BE2C (cell line): ENCODE results near the gene LRRC34. TPM values are rescaled to one million over a fixed set of nuclear protein-coding genes. Genes with fewer than 3 reads are reported as not detected.

Source experiments
- DNase-seq: peaks from one replicate; pipeline ENCODE4 v3.0.0-alpha.2; 2020
- H3K27me3 ChIP-seq: fragments of 250-450 bp; sonication (Bioruptor Pico); 2 replicates; pipeline ENCODE4 v1.5.1; 2020; ENCODE audit warnings: mild to moderate bottlenecking
- H3K36me3 ChIP-seq: fragments of 250-450 bp; sonication (Bioruptor Pico); 2 replicates; pipeline ENCODE4 v1.5.1; 2020; ENCODE audit warnings: mild to moderate bottlenecking
- H3K4me1 ChIP-seq: fragments of 250-450 bp; sonication (Bioruptor Pico); 2 replicates; pipeline ENCODE4 v1.5.1; 2020
- H3K4me3 ChIP-seq: 2 replicates; pipeline ENCODE4 v1.5.1; 2011; ENCODE audit warnings: low read depth, low read length
- H3K9me3 ChIP-seq: fragments of 250-450 bp; sonication (Bioruptor Pico); 2 replicates; pipeline ENCODE4 v1.5.1; 2020
- polyA plus RNA-seq: library from polyadenylated mRNA; unstranded; fragments of >200 nt; gene quantifications from one replicate; pipeline ENCODE4 v1.2.1, GENCODE V29; 2012; ENCODE audit warnings: low read depth, missing spikeins; ENCODE audit not compliant: insufficient read length, insufficient read depth
- TF ChIP-seq, protein P1 (sequence below): IDR thresholded peaks from 2 replicates; pipeline ENCODE4 v1.5.1; 2012; ENCODE audit warnings: mild to moderate bottlenecking, low read depth, low read length

Gene LRRC34, protein sequence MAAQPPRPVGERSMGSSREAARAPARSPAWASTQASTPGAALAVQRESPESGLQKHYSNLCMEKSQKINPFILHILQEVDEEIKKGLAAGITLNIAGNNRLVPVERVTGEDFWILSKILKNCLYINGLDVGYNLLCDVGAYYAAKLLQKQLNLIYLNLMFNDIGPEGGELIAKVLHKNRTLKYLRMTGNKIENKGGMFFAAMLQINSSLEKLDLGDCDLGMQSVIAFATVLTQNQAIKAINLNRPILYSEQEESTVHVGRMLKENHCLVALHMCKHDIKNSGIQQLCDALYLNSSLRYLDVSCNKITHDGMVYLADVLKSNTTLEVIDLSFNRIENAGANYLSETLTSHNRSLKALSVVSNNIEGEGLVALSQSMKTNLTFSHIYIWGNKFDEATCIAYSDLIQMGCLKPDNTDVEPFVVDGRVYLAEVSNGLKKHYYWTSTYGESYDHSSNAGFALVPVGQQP
- polyA plus RNA-seq: 2.6 TPM

DNA sequence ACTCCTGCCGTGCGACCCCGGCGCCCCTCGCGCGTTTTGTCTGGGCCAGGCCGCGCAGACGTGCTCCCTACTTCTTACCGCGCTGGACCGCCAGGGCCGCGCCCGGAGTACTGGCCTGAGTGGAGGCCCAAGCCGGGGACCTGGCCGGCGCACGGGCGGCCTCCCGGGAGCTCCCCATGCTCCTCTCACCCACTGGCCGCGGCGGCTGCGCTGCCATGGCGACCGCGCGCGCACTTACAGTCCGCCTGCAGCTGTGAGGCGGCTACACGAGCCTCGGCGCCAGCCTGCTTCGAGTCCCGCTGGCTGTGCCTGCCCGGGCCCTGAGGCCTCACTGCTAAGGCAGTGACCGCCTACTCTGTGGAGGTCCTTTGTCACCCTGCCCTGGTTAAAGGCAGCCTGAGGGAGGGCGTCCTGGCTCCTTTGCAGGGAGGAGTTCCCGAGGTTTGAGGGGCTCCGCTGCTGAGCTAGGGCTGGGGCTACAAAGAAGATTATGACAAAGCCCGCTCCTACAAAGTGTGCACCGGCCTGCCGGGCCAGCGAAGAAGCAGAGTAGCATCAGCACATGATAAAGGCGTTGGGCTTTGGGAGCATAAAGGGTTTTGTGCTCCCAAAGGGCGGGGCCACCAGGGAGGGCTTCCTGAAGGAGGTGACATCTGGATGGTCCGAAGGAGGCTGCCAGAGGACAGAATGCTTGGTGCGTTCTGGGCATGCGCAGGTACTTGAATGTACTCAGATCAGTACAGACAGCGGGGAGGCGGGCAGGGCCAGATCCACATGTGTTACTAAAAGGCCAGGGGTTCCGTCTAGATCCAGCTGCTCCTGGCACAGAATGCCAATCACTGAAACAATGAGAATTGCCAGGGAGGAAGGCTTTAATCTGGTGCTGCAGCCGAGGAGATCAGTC lies at the start of gene LRRC34, which contains the start of gene LRRIQ4:
Gene LRRC34, minus strand, starts transcription at position 573 of the 904 bp plus-strand sequence. Its CDS starts 356 bp downstream, at position 217.
Gene LRRIQ4, plus strand, starts transcription at position 539 of the 904 bp plus-strand sequence. CDS start 9,052 bp downstream, outside the sequence.
- Histone ChIP-seq H3K9me3 (no peaks in the 10 kb centered on the region), H3K36me3 (no peaks in the 10 kb centered on the region), H3K4me1 (no peaks in the 10 kb centered on the region), H3K27me3 (no peaks in the 10 kb centered on the region), H3K4me3 (peak within 1 kb of the TSS; percentile 94)
- TF ChIP-seq, protein P1, sequence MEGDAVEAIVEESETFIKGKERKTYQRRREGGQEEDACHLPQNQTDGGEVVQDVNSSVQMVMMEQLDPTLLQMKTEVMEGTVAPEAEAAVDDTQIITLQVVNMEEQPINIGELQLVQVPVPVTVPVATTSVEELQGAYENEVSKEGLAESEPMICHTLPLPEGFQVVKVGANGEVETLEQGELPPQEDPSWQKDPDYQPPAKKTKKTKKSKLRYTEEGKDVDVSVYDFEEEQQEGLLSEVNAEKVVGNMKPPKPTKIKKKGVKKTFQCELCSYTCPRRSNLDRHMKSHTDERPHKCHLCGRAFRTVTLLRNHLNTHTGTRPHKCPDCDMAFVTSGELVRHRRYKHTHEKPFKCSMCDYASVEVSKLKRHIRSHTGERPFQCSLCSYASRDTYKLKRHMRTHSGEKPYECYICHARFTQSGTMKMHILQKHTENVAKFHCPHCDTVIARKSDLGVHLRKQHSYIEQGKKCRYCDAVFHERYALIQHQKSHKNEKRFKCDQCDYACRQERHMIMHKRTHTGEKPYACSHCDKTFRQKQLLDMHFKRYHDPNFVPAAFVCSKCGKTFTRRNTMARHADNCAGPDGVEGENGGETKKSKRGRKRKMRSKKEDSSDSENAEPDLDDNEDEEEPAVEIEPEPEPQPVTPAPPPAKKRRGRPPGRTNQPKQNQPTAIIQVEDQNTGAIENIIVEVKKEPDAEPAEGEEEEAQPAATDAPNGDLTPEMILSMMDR: no peak
- DNase-seq: peak; percentile 93

DNA sequence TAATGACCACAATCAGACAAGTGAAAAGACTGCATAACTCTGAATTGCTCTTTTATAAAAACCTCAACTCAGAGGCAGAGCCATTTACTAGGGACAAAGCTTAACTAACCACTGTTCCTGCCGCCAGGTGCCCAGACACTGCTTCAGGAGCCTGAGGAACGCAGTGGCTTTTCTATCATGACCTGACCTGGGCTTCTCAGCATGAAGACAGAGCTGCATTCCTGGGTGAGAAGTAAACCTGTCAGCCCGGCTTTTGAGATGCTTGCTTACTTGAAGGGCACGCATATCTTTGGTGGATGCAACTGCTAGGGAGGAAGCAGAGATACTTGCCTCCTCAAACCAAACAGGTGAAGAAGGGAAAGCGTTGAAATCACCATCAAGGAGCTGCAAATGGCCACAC lies 49.2 kb upstream of the LRRC34 start:
- H3K9me3 ChIP-seq: no peaks in the 10 kb centered on the region
- TF ChIP-seq, protein P1: no peak
- no peak for DNase-seq
- H3K36me3 ChIP-seq: no peaks in the 10 kb centered on the region
- no peaks in the 10 kb centered on the region; the same call in 1 of the 2 replicates for H3K4me1 ChIP-seq
- no peak overlapping the region for H3K4me3 ChIP-seq
- no peaks in the 10 kb centered on the region for H3K27me3 ChIP-seq

DNA sequence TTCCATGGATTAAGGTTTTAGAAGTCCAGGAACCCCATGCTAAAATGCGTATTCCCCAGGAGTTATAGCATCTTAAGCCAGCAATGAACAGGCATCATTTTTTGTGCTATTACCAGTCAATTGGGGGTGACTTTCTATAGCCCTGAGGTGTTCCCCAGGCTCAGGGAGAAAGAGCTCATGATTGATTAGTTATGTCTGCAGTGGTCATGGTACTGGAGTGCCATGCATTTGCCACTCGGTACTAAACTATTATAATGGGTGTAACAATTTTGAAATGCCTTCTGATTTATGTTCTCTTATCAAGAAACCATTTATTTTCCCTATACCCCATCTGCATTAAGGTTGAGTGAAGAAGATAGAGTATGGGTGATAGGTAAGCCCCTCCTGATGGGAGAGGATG lies 45.1 kb upstream of the LRRC34 start:
- no peak for DNase-seq
- no peaks in the 10 kb centered on the region for H3K9me3 ChIP-seq
- no peak overlapping the region for H3K4me3 ChIP-seq
- H3K4me1 ChIP-seq: no peaks in the 10 kb centered on the region
- H3K27me3 ChIP-seq: 0 out of 2 replicates have a peak, but pooled peaks cover 4% of the 10 kb centered on the region
- no peaks in the 10 kb centered on the region for H3K36me3 ChIP-seq
- TF ChIP-seq, protein P1: no peak

DNA sequence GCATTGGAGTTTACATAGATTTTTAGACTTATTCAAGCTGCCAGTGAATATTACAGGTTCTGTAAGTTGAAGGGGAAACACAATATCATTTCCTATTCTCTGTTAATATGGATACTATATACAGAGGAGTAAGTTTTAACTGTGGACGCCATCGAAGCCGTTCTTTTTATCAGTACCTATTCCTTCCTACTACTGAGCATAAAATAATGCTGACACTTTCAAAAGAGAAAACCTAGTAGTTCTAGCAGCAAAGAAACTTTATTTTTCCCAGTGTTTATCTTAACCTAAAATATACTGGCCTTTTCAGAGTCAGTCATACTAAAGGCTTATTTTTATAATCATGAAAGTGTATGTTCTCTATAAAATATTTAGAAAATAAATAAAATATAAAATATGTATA lies 42.8 kb upstream of the LRRC34 start:
- 0 out of 2 replicates have a peak, but pooled peaks cover 6% of the 10 kb centered on the region for H3K27me3 ChIP-seq
- H3K9me3 ChIP-seq: no peaks in the 10 kb centered on the region
- no peak for DNase-seq
- H3K4me1 ChIP-seq: no peaks in the 10 kb centered on the region
- H3K4me3 ChIP-seq: no peak overlapping the region
- TF ChIP-seq, protein P1: no peak
- no peaks in the 10 kb centered on the region for H3K36me3 ChIP-seq

DNA sequence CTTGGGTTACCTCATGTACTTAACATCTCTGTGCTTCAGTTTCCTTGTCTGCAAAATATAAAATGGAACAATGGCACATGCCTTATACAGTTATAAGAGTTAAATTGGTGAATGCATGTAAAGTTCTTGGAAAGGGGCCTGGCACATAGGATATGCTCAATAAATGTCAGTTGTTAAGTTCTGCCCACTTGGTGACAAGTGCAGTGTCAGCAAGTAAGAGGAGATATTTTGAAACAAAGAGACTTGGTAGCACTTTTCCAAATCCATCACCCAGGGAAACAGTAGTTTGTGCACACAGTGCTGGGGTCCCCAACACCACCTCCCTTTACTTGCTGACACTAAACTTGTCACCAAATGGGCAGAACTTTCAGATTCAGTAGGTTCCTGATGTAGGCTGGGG lies 37.9 kb upstream of the LRRC34 start:
- Histone ChIP-seq H3K9me3 (no peaks in the 10 kb centered on the region), H3K4me3 (no peak overlapping the region), H3K36me3 (no peaks in the 10 kb centered on the region), H3K4me1 (no peaks in the 10 kb centered on the region), H3K27me3 (0 out of 2 replicates have a peak, but pooled peaks cover 6% of the 10 kb centered on the region)
- no peak for DNase-seq
- TF ChIP-seq, protein P1: no peak
